Measurements from ENCODE around the gene SCN5A.

Gene SCN5A

GRCh38 chr3:38556640-38557358 lies 92.7 kb downstream of the SCN5A start:
- no peak for DNase-seq

DNA sequence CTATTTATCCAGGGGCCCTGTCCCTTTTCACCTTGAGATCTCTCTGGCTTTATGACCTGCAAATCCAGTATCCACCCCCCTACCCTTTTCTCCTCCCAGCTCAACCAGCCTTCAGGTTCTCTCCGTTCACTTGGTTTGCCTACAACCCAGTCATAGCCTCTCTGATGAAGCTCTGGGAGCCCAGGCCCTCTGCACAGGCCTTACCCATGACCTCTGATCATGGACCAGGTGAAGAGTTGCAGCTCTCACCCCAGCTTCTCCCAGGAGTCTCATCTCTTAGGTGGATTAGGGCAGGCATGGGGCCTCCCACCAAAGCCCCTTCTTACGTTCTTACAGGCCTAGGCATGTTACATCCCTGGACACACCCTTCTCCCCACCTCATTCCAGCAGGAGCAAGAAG lies 93.6 kb downstream of the SCN5A start:
- DNase-seq = no peak

GRCh38 chr3:38555149-38555840 lies 94.2 kb downstream of the SCN5A start:
- DNase-seq = no peak

- DNase-seq = no peak
Observed at GRCh38 chr3:38554127-38554827, 95.2 kb downstream of the SCN5A start.

DNA sequence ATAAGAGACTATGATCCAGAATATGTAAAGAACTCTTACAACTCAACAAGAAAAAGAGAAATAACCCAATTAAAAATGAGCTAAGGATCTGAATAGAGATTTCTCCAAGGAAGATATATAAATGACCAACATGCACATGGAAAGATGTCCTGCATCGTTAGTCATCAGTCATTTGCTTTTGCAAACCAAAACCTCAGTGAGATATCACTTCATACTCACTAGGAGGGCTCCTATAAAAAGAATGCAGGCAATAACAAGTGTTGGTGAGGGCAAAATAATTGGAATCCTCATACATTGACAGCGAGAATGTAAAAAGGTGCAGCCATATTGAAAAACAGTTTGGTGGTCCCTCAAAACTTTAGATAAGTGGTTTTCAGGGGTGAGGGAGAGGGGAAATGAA lies 96.4 kb downstream of the SCN5A start:
- no peak for DNase-seq

DNA sequence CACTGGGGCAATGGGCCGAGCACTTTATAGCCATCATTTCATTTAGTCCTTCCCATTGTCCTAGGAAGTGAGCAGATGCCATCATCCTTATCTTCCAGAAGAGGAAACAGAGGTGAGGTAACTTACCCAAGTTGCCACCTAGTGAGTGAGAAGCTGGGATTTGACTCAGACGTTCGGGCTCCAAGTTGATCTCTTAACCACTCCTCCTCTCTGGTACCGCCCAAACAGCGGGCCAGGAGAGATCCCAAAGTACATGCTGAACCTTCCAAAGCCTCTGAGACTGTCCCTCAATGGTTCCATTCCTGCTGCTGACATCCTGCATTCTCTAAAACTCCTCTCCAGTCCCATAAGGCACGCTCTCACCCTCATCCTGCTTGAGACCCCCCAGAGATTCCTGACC lies 97.1 kb downstream of the SCN5A start:
- DNase-seq = no peak

GRCh38 chr3:38551026-38551832 lies 98.3 kb downstream of the SCN5A start:
- no peak for DNase-seq

- no peak for DNase-seq
Observed at GRCh38 chr3:38549957-38550840, 99.3 kb downstream of the SCN5A start.

DNA sequence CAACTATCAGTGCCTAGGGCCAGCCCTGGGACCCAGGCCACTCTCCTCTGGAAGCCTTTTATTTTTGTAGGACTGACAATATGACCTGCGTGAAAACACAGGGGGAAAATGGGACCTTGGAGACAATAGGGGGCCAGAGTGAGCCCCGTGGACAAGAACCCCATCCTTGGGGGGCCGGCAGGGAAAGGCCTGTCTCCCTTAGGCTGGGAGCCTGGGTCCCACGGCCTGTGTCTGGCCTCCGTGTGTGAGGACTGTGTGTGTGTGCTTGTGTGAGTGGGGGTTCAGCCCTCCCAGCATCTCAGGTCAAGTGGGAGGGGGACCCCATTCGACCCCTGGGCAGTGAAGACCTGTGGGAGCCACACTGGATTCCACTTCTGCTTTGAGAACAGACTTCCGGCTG lies 100.0 kb downstream of the SCN5A start:
- no peak for DNase-seq

DNA sequence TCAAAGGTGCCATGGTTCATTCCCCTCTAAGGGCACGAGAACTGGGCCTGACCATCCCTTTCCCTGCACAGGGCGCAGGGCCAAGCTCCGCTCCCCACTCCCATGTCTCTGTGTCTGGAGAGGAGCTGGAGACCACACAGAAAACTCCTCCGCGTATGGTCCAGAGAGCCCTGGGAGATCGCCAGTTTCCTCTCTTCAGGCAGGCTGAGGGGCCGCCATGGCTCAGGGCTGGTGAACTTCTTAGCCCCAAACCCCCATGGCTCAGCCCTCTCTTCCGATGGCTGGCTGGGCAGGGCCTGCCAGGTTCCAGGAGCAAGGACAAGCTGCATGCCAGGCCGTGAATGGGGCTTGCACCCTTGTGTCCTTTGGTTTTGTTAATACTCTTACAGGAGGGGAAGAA lies 100.4 kb downstream of the SCN5A start:
- no peak for DNase-seq

- no peak for DNase-seq
Observed at GRCh38 chr3:38548154-38548931, 101.1 kb downstream of the SCN5A start.

DNA sequence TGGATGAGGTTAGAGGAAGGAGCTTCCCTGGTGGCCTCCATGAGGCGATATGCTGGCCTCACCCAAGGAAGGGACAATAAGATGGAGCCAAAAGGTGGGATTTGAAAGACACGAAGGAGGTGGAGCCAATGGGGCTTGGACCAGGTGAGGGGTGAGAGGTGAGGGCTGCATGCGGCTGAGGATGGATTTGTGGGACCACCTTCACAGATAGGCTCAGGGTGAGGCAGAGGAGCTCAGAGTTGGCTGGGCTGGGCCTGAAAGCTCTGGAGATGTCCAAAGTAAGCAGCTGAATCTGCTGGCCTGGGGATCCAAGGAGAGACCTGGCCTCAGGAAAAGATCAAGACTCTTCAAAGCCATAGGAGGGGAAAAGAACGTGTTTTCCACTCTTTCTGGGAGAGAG lies 103.5 kb downstream of the SCN5A start:
- DNase-seq = no peak

DNA sequence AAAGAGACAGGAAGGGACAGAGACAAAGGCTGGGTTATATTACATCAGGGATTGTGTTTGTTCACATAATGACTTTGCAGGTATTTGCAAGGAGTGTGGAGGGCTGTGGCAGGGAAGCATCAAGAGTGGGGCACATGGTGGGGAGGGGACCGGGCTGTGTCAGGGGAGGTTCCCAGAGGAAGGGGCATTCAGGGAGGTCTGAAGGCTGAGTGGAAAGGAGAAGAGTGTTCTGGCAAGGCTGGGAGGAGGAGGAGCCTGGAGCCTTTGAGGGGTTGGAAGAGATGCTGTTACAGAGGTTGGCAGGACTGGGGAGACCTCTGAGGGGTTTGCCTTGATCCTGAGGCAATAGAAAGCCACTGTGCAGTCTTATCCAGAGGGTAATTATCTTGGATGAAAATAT lies 103.9 kb downstream of the SCN5A start:
- no peak for DNase-seq

- no peak for DNase-seq
Observed at GRCh38 chr3:38544926-38545325, 104.6 kb downstream of the SCN5A start.

GRCh38 chr3:38543586-38543985 lies 105.9 kb downstream of the SCN5A start:
- no peak for DNase-seq

GRCh38 chr3:38542401-38543298 lies 106.8 kb downstream of the SCN5A start:
- DNase-seq = no peak

GRCh38 chr3:38541806-38542205 lies 107.7 kb downstream of the SCN5A start:
- no peak for DNase-seq

- DNase-seq = no peak
Observed at GRCh38 chr3:38538773-38539353, 110.6 kb downstream of the SCN5A start.

GRCh38 chr3:38536671-38537070 lies 112.8 kb downstream of the SCN5A start:
- DNase-seq = no peak

DNA sequence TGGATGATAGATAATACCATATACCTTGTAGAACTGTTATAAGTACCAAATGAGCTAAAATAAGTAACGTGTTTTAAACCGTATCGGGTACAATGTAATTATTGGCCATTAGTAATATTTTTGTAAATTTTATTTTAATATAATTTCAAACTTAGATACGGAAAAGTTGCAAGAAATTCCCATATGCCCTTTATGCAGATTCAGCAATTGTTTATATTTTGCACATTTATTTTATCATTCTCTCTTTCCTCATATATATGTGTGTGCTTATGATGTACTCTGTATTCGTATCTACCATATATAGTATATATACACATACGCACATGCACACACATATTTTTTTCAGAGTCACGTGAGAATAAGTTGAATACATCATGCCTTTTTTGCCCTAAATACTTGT lies 114.9 kb downstream of the SCN5A start:
- no peak for DNase-seq

Data from activated naive CD4-positive, alpha-beta T cell treated with anti-CD3 and anti-CD28 coated beads, Interleukin-2, amount 50 U/mL, for 16 hours (primary cell).